HL-60 (cell line): ENCODE data around the gene VSNL1.

Experiments used
- CTCF ChIP-seq: IDR thresholded peaks from one replicate; pipeline ENCODE4 v1.5.1; 2011; ENCODE audit warnings: low read length, control low read depth, inconsistent platforms; ENCODE audit not compliant: insufficient read depth
- POLR2AphosphoS5 ChIP-seq: IDR thresholded peaks from 2 replicates; pipeline ENCODE4 v1.6.1; 2012; ENCODE audit warnings: low read depth

- TF ChIP-seq CTCF (no peak), POLR2AphosphoS5 (no peak)
Observed at GRCh38 chr2:17593841-17594491, 53.5 kb downstream of the VSNL1 start.
